Aorta (tissue), 5 donors: ENCODE results near the gene STMN3. TPM values are rescaled to one million over a fixed set of nuclear protein-coding genes. Genes with fewer than 3 reads are reported as not detected.
"Not testable (repeated sequence)": the region's sequence is repeated elsewhere in the genome, so short reads cannot be mapped to it uniquely, and the experiment has no call there.

Experiments
- ATAC-seq: fragments of 200-7000 bp; cut with Tn5 transposase; one replicate; pipeline ENCODE4 v1.9.1; 2022; ENCODE audit warnings: moderate library complexity; ENCODE audit not compliant: low FRiP score
- DNase-seq, 2 donors: peaks; one replicate each; pipeline ENCODE4 v3.0.0-alpha.2; 2020
- H3K27ac ChIP-seq, 2 donors: one replicate each; pipeline ENCODE4 v1.5.1; 2013; ENCODE audit warnings: low read length in 2 of 2, mild to moderate bottlenecking in 2 of 2, moderate library complexity in 2 of 2, control low read depth in 1 of 2, inconsistent platforms in 1 of 2, low read depth in 1 of 2
- H3K27me3 ChIP-seq, 2 donors: one replicate each; pipeline ENCODE4 v1.6.1; 2013; ENCODE audit warnings: control low read depth in 1 of 2, low read length in 1 of 2, mild to moderate bottlenecking in 1 of 2, moderate library complexity in 1 of 2; ENCODE audit not compliant: insufficient read depth in 2 of 2, control insufficient read depth in 1 of 2
- H3K36me3 ChIP-seq, 2 donors: one replicate each; pipeline ENCODE4 v1.6.1; 2013; ENCODE audit warnings: control low read depth in 1 of 2, low read length in 1 of 2, mild to moderate bottlenecking in 1 of 2; ENCODE audit not compliant: insufficient read depth in 2 of 2, control insufficient read depth in 1 of 2
- H3K4me1 ChIP-seq, 2 donors: one replicate each; pipeline ENCODE4 v1.6.1; 2013; ENCODE audit warnings: low read length in 2 of 2, control low read depth in 1 of 2, mild to moderate bottlenecking in 1 of 2, moderate library complexity in 1 of 2; ENCODE audit not compliant: insufficient read depth in 2 of 2, control insufficient read depth in 1 of 2
- H3K4me3 ChIP-seq, 2 donors: one replicate each; pipeline ENCODE4 v1.5.1; 2013; ENCODE audit warnings: low read length in 2 of 2, control low read depth in 1 of 2, mild to moderate bottlenecking in 1 of 2
- H3K9me3 ChIP-seq: one replicate; pipeline ENCODE4 v1.6.1; 2013; ENCODE audit warnings: mild to moderate bottlenecking, low read length; ENCODE audit not compliant: control insufficient read depth
- WGBS, 2 donors: extraction: QIAGEN DNeasy Blood & Tissue Kit; methylation state at CpG; one replicate each; pipeline ENCODE4 v1.1.7; 2013; 5-methylcytosine and 5-hydroxymethylcytosine counted together
- intact Hi-C, 2 donors: fragments of 100-400 bp; cut with DNase I; formaldehyde crosslinking; loops; one replicate each; pipeline versions ENCODE4 v1.14.2 to v1.15.0; 2022
- polyA plus RNA-seq, 2 donors: library from polyadenylated mRNA; stranded (reverse); fragments of 200-250 nt; gene quantifications; one replicate each; pipeline ENCODE4 v1.2.3, GENCODE V29; 2013
- total RNA-seq, 2 donors: library from RNA; stranded (reverse); fragmentation: NEBNext Ultra II Directional; extraction: Animal tissue kit (Norgen Biotek cat#: 25700); gene quantifications; one replicate each; pipeline ENCODE4 v1.2.1, GENCODE V29; 2021
- donor health status: healthy with polysubstance abuse.
- donor health status: Bipolar disorder and iron deficiency.
- donor health status: DM: no; HTN: no; CAD: no.
- donor health status: DM: no; HTN: no; CAD: no.
- donor health status: DM: yes; HTN: yes; CAD: no.

Gene STMN3
- total and polyA plus RNA-seq, 4 donors = 10.5 to 31.2 (median 18.7) TPM

- DNase-seq (no peak), ATAC-seq (no peak)
- Histone ChIP-seq H3K4me3 (no peak overlapping the region), H3K27ac (no peak overlapping the region), H3K4me1 (no peaks in the 10 kb centered on the region), H3K9me3 (no peaks in the 10 kb centered on the region), H3K36me3 (no peaks in the 10 kb centered on the region), H3K27me3 (no peaks in the 10 kb centered on the region)
- 68 to 73% methylated on average over 19 of the region's 19 CpGs for WGBS, 2 donors
- intact Hi-C loops = no loop called here
Measured at GRCh38 chr20:63636752-63637628, 16.2 kb downstream of the STMN3 start.

DNA sequence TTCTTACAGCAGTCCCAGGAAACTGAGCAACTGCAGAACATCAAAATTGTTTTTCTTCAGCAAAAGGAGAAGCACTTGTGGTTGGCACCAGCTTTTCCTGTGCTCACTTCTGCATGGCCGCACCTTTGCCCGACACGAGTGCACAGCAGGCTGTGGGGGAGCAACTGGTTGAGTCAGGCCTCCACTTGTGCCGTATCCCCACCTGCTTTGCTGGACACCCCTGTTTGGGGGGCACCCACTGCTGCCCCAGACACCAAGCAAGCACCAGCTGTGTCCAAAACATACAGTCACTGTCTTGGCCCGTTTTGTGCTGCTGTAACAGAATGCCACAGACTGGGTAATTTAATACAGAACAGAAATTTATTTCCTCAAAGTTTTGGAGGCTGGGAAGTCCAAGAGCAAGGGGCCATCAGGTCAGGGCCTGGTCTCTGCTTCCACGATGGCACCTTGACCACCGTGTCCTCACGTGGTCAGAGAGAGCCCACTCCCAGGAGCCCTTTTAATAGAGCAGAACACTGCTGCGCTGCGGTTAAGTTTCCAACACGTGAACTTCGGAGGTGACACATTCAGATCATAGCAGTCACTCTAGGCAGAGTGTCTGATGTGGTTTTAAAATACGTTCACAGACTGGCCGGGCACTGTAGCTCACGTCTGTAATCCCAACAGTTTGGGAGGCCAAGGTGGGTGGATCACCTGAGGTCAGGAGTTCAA lies 17.6 kb downstream of the STMN3 start:
- Histone ChIP-seq H3K4me3 (no peak overlapping the region), H3K4me1 (no peaks in the 10 kb centered on the region), H3K36me3 (no peaks in the 10 kb centered on the region), H3K27me3 (no peaks in the 10 kb centered on the region), H3K27ac (no peak overlapping the region), H3K9me3 (no peaks in the 10 kb centered on the region)
- intact Hi-C loops = no loop called here
- no peak for ATAC-seq
- peak in 1 of 2 donors; percentile 60 for DNase-seq
- 74 to 78% methylated on average over 15 of the region's 15 CpGs for WGBS, 2 donors

GRCh38 chr20:63633732-63634131 lies 19.5 kb downstream of the STMN3 start:
- no peaks in the 10 kb centered on the region for H3K36me3 ChIP-seq
- intact Hi-C loops = no loop called here
- no peaks in the 10 kb centered on the region for H3K27me3 ChIP-seq
- no peaks in the 10 kb centered on the region for H3K9me3 ChIP-seq
- WGBS, 2 donors = 81 to 86% methylated on average over 9 of the region's 9 CpGs
- no peak overlapping the region for H3K4me3 ChIP-seq
- H3K27ac ChIP-seq = no peak overlapping the region
- DNase-seq (no peak), ATAC-seq (no peak)
- H3K4me1 ChIP-seq = no peaks in the 10 kb centered on the region

GRCh38 chr20:63631426-63631825 lies 21.8 kb downstream of the STMN3 start:
- H3K9me3 ChIP-seq, H3K4me3 ChIP-seq, intact Hi-C loops, H3K36me3 ChIP-seq, H3K27me3 ChIP-seq, ATAC-seq, H3K4me1 ChIP-seq, H3K27ac ChIP-seq: not testable (repeated sequence)
- peak in 1 of 2 donors; percentile 39 for DNase-seq
- WGBS, 2 donors = 58 to 65% methylated on average over 10 of the region's 10 CpGs

DNA sequence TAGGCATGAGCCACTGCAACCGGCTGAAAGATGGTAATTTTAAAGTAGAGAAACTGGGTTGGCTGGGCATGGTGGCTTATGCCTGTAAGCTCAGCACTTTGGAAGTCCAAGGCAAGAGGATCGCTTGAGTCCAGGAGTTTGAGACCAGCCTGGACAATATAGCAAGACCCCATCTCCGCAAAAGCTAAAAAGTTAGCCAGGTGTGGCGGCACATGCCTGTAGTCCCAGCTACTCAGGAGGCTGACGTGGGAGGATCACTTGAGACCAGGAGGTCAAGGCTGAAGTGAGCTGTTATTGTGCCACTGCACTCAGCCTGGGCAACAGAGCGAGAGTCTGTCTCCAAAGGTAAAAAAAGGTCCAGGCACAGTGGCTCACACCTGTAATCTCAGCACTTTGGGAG lies 22.3 kb downstream of the STMN3 start:
- H3K4me1 ChIP-seq, H3K9me3 ChIP-seq, H3K27ac ChIP-seq, H3K27me3 ChIP-seq, intact Hi-C loops, H3K36me3 ChIP-seq, ATAC-seq, H3K4me3 ChIP-seq: not testable (repeated sequence)
- WGBS, 2 donors = 93 to 96% methylated on average over 6 of the region's 6 CpGs
- DNase-seq = peak; percentile 15 to 31

DNA sequence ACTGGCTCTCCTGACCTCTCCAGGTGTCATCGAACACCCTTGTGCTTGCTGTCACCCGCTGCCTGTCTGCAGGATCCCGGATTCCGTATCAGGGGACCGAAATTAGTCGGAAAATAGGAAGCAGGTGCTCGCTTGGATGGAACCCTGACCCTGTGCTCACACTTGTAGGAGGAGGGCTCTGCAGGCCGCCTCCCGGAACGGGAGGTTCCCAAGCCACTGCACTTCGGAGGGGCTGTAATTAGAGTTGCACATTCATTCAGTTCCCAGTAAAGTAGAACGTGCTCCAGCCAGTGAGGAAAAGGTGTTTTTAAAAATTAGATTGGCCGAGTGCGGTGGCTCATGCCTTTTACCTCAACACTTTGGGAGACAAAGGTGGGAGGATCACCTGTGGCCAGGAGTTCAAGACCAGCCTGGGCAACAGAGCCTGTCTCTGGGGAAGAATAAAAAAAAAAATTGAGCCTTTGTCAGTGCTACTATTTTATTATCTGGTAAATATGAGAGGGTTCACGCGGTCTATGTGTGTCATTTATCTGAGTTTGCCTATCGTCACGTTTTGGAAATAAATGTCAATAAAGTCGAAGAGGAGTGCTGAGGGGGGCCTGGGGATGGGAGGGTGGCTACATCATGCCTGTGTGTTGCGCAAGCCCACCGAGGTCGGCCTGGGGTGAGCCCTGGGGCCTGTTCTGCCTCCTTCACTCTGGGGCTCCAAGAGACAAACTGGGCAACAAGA lies 24.8 kb downstream of the STMN3 start:
- H3K4me3 ChIP-seq = peak overlapping the region; percentile 16 to 69
- no peaks in the 10 kb centered on the region for H3K9me3 ChIP-seq
- peak; percentile 73 to 85 for DNase-seq
- no peaks in the 10 kb centered on the region for H3K4me1 ChIP-seq
- H3K27ac ChIP-seq = no peak overlapping the region
- peak; percentile 45 for ATAC-seq
- no peaks in the 10 kb centered on the region for H3K27me3 ChIP-seq
- H3K36me3 ChIP-seq = no peaks in the 10 kb centered on the region
- WGBS, 2 donors = 35 to 40% methylated on average over 22 of the region's 22 CpGs
- intact Hi-C loops = loop anchor here in 1 of 2 donors (10.0 kb wide), 1 partner anchor 266 kb away; the partner anchor contains the start of gene DNAJC5

GRCh38 chr20:63627751-63628245 lies 25.4 kb downstream of the STMN3 start:
- Histone ChIP-seq H3K27me3 (no peaks in the 10 kb centered on the region), H3K9me3 (no peaks in the 10 kb centered on the region), H3K27ac (no peak overlapping the region), H3K36me3 (no peaks in the 10 kb centered on the region), H3K4me1 (no peaks in the 10 kb centered on the region), H3K4me3 (peak overlapping the region; percentile 16 to 69)
- DNase-seq (peak; percentile 58 to 78), ATAC-seq (peak; percentile 4)
- WGBS, 2 donors = 12 to 18% methylated on average over 26 to 28 of the region's 28 CpGs
- intact Hi-C loops = loop anchor here in 1 of 2 donors (2.0 to 10.0 kb wide), 2 partner anchors 111 to 267 kb away; partner anchors contain the start of genes DNAJC5 and SLC2A4RG

DNA sequence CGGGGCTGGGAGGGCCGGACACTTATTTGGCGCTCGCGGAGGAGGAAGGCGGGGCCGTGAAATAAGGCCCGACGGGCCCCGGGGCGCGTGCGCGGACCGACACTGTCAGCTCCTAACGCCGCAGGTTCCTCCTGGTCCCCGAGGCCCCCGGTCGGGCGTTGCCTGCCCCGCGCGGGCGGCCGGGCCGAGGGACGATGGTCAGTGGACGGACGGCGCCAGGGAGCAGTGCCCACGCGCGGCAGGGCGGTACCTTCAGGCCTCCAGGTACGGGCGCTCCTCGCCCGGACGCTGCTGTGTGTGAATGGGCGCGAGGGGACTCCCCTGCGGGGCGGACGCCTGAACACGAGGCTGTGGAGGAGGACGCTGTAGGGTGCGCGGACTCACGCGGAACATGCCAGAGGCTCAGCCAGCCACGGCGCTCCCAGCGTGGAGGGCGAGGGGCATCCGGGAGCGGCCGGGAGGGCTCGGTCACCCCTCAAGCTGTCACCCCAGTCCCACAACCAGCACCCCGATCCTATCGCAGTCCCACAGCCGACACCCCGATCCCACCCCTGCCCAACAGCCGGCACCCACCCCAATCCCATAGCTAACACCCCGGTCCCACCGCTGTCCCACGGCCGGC lies 26.0 kb downstream of the STMN3 start:
- Histone ChIP-seq H3K9me3 (no peaks in the 10 kb centered on the region), H3K4me3 (peak overlapping the region; percentile 16 to 69), H3K36me3 (no peaks in the 10 kb centered on the region), H3K27me3 (no peaks in the 10 kb centered on the region), H3K4me1 (no peaks in the 10 kb centered on the region), H3K27ac (peak overlapping the region in 1 of 2 donors; percentile 17)
- ATAC-seq (peak; percentile 94), DNase-seq (peak; percentile 96 to 98)
- 0% methylated on average over 31 to 68 of the region's 68 CpGs for WGBS, 2 donors
- intact Hi-C loops = loop anchor here in 1 of 2 donors (2.0 to 10.0 kb wide), 2 partner anchors 112 to 268 kb away; partner anchors contain the start of genes DNAJC5 and SLC2A4RG
